ENCODE results near the gene FICD. TPM values are rescaled to one million over a fixed set of nuclear protein-coding genes. Genes with fewer than 3 reads are reported as not detected.

Gene FICD
- total and polyA plus RNA-seq, 12 donors: 2.7 to 77.5 (median 13.0) TPM

DNA sequence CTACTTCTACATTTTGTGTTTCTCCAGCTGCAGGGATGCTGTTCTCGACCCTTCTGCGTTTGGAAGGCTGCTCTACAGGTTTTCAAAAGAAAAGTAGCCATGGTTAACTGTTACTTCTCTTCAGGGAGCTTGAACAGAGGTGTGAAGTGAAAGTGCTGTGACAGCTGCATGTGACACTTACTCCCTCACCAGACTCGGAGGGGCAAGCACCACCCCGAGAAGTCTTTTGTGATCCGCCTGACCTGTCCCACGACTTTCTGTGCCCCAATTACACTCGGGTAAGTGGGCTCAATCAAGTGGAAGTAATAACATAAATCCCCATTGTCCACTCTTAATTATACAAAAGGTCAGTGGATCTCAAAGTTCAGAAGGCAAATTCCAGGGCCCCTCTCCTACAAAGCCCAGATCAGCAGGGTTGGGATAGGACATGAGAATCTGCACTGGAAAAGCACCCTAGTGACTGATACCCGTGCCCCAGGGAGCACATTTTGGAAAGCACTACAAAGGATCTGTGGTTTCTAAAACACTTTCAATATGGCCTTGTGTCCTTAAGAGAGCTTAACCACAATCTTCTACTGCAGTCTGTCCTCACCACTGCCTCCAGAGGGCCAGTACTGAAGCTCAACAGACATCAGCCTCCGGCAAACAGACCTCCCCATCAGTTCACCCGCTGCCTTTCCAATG is 11.5 kb downstream of the FICD start:
- intact Hi-C loops (cut with DNase I): no loop called here
- TF ChIP-seq, protein P1, sequence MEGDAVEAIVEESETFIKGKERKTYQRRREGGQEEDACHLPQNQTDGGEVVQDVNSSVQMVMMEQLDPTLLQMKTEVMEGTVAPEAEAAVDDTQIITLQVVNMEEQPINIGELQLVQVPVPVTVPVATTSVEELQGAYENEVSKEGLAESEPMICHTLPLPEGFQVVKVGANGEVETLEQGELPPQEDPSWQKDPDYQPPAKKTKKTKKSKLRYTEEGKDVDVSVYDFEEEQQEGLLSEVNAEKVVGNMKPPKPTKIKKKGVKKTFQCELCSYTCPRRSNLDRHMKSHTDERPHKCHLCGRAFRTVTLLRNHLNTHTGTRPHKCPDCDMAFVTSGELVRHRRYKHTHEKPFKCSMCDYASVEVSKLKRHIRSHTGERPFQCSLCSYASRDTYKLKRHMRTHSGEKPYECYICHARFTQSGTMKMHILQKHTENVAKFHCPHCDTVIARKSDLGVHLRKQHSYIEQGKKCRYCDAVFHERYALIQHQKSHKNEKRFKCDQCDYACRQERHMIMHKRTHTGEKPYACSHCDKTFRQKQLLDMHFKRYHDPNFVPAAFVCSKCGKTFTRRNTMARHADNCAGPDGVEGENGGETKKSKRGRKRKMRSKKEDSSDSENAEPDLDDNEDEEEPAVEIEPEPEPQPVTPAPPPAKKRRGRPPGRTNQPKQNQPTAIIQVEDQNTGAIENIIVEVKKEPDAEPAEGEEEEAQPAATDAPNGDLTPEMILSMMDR (IDR thresholded peaks at IDR 0.05): no peak
- TF ChIP-seq POLR2A (IDR thresholded peaks at IDR 0.05): no peak

DNA sequence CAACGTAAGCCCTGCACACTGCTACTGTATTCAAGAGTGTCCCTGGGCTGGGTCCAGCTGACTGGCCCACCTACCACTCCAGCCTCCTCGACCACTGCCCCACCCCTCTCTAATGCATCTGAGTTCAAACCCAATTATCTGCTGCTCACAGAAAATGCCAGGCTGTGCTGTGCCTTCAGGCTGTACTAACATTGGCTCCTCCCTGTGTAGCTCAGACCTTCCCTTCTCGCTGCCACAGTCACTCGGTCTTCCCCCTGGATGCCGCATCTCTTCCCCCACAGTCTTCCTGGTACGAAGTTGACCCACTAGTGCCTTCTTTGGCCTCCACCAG is 12.1 kb downstream of the FICD start:
- Histone ChIP-seq H3K4me1 (replicated peaks in 1 of 2) (no peaks in the 10 kb centered on the region), H3K36me3 (replicated peaks in 1 of 2) (peaks cover 0 to 85% of the 10 kb centered on the region in 2 donors), H3K9me3 (replicated peaks in 1 of 3) (no peaks in the 10 kb centered on the region), H3K4me3 (no peak overlapping the region), H3K27ac (peak overlapping the region in 2 of 5 donors; percentile 12 to 25), H3K27me3 (no peaks in the 10 kb centered on the region)
- WGBS, 4 donors: 77 to 93% (median 84%) methylated on average over 6 of the region's 6 CpGs
- intact Hi-C loops (cut with DNase I): no loop called here
- TF ChIP-seq POLR2A (IDR thresholded peaks at IDR 0.05): no peak
- TF ChIP-seq, protein P1 (IDR thresholded peaks at IDR 0.05): no peak
- no peak for DNase-seq

More for the DNA sequence above, 11.5 kb downstream of the FICD start:
- Histone ChIP-seq H3K9me3 (replicated peaks in 1 of 3) (no peaks in the 10 kb centered on the region), H3K4me3 (no peak overlapping the region), H3K27ac (peak overlapping the region in 2 of 5 donors; percentile 25 to 54), H3K27me3 (no peaks in the 10 kb centered on the region), H3K36me3 (replicated peaks in 1 of 2) (peaks cover 0 to 85% of the 10 kb centered on the region in 2 donors), H3K4me1 (replicated peaks in 1 of 2) (no peaks in the 10 kb centered on the region)
- DNase-seq: peak in 1 of 7 donors; percentile 69
- WGBS, 4 donors: 81 to 85% (median 81%) methylated on average over 10 of the region's 10 CpGs

DNA sequence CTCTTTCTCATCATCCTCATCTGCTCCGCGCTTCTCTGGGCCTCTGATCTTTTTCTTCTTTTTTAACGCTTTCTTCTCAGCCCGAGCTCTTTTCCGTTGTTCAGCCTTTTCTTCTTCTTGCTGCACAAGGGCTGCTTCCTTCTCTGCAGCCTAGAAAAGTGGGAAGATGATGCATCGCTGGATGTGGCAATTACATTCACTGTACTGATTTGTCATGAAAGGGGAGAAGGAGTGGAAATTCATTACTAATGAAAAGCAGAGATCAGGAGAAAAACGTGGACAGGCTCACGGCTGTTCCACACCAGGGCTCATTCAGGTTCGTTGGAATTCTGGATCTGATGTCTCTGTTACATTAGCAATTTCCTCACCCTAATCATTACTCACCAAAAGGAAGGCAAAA is 15.1 kb downstream of the FICD start:
- 90 to 96% (median 94%) methylated on average over 9 of the region's 9 CpGs for WGBS, 4 donors
- no peaks in the 10 kb centered on the region for H3K27me3 ChIP-seq
- intact Hi-C loops (cut with DNase I): no loop called here
- peaks cover 0 to 76% of the 10 kb centered on the region in 2 donors for H3K36me3 ChIP-seq (replicated peaks in 1 of 2)
- H3K4me1 ChIP-seq (replicated peaks in 1 of 2): peaks cover 0 to 8% of the 10 kb centered on the region in 2 donors
- DNase-seq: no peak
- TF ChIP-seq POLR2A (IDR thresholded peaks at IDR 0.05): no peak
- TF ChIP-seq, protein P1 (IDR thresholded peaks at IDR 0.05): no peak
- H3K4me3 ChIP-seq: no peak overlapping the region
- H3K9me3 ChIP-seq (replicated peaks in 1 of 3): no peaks in the 10 kb centered on the region
- no peak overlapping the region for H3K27ac ChIP-seq

DNA sequence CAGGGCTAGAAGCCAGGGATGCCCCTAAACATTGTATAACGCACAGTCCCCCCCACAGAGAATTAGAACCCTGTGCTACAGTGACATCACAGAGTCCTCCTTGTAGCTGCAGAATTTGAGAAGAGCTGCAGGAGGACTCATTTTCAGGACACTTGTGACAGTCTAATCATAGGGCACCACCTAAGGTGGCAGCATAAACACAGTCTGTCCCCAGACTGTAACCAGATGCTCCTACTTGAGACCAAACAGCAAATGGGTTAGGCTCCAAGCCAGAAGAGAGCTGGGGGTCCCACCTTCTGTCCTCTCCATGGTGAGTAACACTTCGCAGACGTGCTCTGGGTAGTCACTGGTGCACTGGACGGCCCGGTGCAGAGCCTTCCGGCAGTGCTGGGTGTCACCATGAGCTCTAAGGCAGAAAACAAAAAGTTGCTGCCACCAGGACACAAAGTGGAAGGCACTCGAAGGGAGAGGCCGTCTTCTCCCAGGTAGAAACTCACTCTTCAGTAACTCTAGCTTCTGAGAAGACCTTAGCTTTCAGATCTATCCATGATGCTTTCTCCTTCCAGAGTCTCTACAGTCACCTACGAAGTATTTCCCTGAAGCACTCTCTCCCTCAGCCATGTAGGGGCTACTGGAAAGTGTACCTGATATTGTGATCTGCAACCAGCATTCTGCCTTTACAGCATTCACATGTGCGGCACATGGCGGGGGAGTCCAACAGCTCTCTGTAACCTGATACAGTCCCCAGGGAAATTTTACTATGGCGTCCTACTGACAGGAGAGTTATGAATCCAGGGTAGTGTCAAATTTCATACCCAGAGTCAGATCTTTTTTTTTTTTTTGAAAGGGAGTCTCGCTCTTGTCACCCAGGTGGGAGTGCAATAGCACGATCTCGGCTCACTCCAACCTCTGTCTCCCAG is 17.1 kb downstream of the FICD start:
- WGBS, 4 donors: 90 to 94% (median 93%) methylated on average over 11 to 15 of the region's 15 CpGs
- intact Hi-C loops (cut with DNase I): no loop called here
- Histone ChIP-seq H3K4me3 (no peak overlapping the region), H3K36me3 (replicated peaks in 1 of 2) (peaks cover 0 to 79% of the 10 kb centered on the region in 2 donors), H3K4me1 (replicated peaks in 1 of 2) (peaks cover 0 to 8% of the 10 kb centered on the region in 2 donors), H3K27me3 (no peaks in the 10 kb centered on the region), H3K9me3 (replicated peaks in 1 of 3) (no peaks in the 10 kb centered on the region), H3K27ac (no peak overlapping the region)
- TF ChIP-seq, protein P1 (IDR thresholded peaks at IDR 0.05): no peak
- no peak for TF ChIP-seq POLR2A (IDR thresholded peaks at IDR 0.05)
- no peak for DNase-seq
